Liver (tissue), 3 donors: ENCODE data around the gene ZCCHC17.

Experiments used
- CTCF ChIP-seq: fragments of 150-350 bp; IDR thresholded peaks from 2 replicates; pipeline ENCODE4 v1.5.1; 2017; ENCODE audit warnings: improper control_type of control experiment, low read depth, low read length; ENCODE audit not compliant: missing input control
- JUND ChIP-seq, 2 donors: IDR thresholded peaks; 2 replicates each; pipeline ENCODE4 v1.6.1; 2016; ENCODE audit warnings: antibody characterized with exemption in 2 of 2
- SP1 ChIP-seq: IDR thresholded peaks from 2 replicates; pipeline ENCODE4 v1.6.1; 2018; ENCODE audit warnings: antibody characterized with exemption, mild to moderate bottlenecking
- donor health status: healthy.
- donor health status: healthy.

- no peak for TF ChIP-seq JUND (IDR thresholded peaks at IDR 0.05)
- TF ChIP-seq CTCF: no peak
- TF ChIP-seq SP1: no peak
Observed at GRCh38 chr1:31354283-31354682, 57.5 kb downstream of the ZCCHC17 start.
